NCI-H1930 (cell line): ENCODE results near the gene ECHDC3.

Source experiments
- DNase-seq, 2 experiments: peaks; one replicate each; lab custom pipeline; 2025; lab: John Stamatoyannopoulos, UW

Gene ECHDC3

DNA sequence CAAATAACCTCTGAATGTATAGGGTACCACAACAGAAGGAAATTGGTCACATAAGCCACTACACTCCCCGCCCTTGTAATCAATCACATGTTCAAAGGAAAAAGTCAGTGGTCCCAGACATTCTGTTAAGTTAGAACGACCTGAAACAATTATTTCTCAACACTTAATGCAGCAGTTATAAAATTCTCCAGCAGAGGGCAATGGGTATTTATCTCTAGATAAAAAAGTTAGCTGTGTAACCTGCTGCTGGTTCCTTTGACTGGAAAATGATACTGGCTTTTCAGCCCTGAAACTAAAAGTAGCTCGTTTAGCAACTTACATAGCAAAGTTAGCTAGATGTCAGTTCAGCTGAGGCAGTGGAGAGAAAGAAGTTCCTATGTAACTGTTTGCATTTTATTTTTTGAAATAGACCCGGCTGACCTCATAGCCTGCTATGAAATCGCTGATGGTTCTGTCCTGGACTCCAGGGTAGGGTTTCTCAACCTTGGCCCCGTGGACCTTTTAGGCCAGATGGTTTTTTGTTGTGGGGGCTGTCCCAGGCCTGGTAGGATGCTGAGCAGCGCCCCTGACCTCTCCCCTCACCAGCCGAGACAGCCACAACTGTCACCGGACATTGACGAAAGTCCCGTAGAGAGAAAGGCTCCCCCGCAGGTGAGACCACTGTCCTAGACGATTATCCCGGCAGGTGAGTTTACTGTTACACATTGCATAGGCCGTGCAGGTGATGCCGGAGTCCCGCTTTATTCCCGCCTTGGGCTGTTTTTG lies 40.8 kb downstream of the ECHDC3 start:
- no peak for DNase-seq

DNA sequence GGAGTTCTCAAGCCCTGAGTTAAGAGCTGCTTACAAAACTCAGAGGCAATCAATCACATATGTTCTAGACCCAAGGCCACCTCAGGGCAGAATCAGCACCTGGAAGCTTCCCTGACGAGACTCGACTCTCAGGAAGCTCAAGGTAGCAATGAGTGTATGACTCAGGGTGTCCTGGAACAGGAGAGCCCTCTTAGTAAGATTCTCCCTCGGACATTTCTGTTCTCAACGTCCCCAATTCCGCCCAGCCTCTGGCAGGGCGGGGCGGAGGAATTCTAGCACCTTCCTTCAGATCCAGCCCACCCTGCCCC lies 41.3 kb downstream of the ECHDC3 start:
- no peak for DNase-seq

GRCh38 chr10:11787374-11787773 lies 45.2 kb downstream of the ECHDC3 start:
- no peak for DNase-seq

- DNase-seq, result no peak
Observed at GRCh38 chr10:11787846-11788245, 45.7 kb downstream of the ECHDC3 start.

DNA sequence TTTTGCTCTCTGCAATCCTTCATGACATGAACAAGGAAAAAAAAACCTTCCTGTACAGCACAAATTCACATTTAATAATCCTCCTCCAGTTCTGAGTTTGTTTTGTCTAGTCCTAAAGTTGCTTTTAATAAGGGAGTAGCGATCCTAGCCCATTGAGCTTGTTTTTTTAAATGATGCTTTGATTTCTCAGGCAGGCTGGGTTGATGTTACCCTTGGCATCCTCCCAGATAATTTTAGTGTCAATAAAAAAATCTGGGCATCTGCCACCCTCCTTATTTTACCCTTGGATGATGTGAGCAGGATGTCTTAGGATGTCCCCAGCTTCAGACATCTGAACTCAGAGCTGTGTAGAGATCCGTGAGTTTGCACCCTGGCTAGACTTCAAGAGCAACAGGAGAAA lies 47.1 kb downstream of the ECHDC3 start:
- DNase-seq, result no peak

DNA sequence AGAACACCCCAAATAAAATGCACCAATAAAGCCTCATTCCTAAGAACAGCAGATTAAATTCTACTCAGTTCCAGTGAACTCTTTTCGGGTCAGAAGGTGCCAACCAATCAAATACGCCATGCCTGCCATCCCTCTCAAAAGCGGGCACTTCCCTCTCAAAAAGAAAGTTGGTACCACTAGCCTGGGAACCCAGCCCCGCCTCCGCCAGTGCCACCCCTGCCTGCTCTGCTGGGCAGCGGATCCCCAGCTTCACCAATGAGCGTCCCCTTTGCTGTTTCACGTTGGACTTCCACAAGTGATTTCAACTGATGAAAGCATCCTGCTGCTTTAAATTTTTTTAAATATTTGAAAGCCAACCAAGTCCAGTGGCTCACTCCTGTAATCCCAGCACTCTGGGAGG lies 47.8 kb downstream of the ECHDC3 start:
- DNase-seq, result no peak

GRCh38 chr10:11793762-11794479 lies 51.7 kb downstream of the ECHDC3 start:
- DNase-seq, result no peak

DNA sequence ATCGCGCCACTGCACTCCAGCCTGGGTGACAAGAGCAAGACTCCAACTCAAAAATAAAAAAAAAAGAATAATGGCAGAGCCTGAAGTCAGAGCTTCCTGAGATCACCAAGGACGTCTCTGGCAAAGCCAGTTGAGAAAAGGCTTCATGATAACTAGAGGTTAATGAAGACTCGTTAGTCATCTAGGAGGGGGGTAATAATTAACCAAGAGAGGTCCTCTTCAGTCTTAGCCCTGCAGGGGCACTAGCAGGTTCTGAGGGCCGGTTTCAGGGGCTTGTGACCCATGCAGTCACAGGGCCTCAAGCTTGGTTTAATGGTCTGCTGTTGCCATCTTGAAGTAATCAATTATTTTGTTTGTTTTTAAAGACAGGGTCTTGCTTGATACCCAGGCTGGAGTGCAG lies 52.4 kb downstream of the ECHDC3 start:
- no peak for DNase-seq

DNA sequence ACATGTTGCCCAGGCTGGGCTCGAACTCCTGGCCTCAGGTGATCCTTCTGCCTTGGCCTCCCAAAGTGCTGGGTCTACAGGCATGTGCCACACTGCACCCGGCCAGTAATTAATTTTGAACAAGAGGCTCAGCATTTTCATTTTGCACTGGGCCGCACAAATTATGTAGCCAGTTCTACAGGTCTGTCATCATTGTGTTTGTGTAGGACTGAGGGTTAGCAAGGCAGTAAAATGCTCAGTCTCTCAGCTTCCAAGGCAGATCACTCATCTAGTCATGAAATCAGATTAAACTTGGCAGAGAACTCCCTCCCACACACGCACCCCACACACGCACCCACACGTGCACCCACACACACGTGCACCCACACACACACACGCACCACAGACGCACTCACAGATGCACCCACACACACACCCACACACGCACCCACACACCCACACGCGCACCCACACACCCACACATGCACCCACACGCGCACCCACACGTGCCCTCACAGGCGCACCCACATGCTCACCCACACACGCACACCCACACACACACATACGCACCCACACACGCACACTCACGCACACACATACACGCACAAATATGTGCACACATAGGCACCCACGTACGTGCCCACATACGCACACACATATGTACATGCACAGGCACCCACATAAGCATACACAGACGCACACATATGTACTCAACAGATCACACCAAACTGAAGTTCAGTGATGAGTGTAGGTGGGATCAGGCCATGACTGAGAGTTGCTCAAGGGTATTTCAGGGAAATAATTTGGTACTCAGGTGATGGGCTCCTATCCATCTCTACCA lies 53.1 kb downstream of the ECHDC3 start:
- no peak for DNase-seq

GRCh38 chr10:11796474-11796873 lies 54.3 kb downstream of the ECHDC3 start:
- DNase-seq, result no peak

GRCh38 chr10:11797281-11797680 lies 55.1 kb downstream of the ECHDC3 start:
- no peak for DNase-seq

- DNase-seq, result no peak
Observed at GRCh38 chr10:11797847-11798633, 55.9 kb downstream of the ECHDC3 start.

- no peak for DNase-seq
Observed at GRCh38 chr10:11798845-11799735, 56.9 kb downstream of the ECHDC3 start.

GRCh38 chr10:11799736-11800080 lies 57.5 kb downstream of the ECHDC3 start:
- no peak for DNase-seq

- DNase-seq, result no peak
Observed at GRCh38 chr10:11804336-11804735, 62.2 kb downstream of the ECHDC3 start.

DNA sequence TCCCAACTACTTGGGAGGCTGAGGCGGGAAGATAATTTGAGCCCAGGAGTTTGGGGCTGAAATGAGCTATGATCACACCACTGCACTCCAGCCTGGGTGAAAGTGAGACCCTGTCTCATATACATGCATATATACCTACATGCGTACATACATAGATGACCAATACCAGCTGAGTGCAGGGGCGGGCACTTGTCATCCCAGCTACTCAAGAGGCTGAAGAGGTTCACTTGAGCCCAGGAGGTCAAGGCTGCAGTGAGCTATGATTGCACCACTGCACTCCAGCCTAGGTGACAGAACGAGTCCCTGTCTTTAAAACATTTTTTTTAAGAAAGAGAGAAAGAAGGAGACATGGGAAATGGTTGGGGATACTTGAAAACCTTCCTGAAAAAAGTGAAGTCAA lies 63.6 kb downstream of the ECHDC3 start:
- DNase-seq, result no peak

DNA sequence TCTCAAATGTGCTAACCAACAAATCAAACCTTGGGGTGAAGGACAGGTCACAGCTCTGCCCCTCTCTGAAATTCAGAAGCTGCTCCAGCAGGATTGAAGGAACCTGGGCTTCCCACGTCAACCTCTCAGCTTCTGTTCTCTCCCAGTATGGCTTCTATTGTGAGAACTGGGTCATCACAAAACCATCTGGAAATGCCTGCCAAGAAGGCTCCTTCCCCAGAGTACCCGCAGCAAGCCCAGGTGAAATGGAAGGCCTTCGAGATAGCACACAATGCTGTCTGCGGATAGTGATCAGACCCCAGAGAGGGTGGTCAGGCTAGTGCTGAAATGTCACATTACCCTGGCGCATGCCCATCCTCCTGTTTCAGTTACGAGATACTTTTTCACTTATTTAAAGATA lies 64.5 kb downstream of the ECHDC3 start:
- DNase-seq, result no peak

- DNase-seq, result no peak
Observed at GRCh38 chr10:11808808-11809207, 66.6 kb downstream of the ECHDC3 start.

DNA sequence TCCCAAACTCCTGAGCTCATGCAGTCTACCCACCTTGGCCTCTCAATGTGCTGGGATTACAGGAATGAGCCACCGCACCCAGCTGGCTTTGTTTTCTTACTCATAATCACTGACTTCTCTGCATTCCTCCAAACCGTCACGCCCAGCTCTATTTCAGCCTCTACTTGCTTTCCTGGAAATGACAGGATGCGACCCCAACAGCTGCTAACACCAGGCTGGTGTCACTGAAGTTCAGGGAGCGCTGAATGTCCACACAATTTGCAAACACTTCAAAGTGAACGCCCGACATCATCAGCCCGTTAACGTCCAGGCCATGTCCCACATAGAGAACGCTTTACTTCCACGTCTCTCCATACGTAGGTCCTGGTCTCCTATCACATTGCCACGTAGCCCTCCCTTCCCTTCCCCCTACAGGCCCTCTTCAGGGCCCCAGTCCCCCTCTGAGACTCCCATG lies 68.2 kb downstream of the ECHDC3 start:
- no peak for DNase-seq

DNA sequence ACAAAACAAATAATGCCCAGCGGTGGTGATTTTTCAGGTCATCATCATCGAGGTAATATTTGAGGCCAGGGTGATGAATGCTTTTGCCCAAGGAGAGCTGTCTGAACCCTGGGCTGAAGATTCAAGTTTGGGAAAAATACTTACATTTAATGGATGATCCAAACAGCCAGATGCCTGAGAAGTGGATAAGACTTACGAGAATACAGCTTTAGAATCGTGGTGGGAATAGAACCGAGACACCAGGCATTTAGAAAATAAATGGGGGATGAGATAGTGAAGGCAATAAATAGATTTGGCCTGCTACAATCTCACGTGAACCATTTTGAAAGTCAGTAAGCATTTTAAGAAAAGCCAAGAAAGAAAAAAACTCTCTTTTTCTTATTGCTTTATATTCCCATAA lies 68.8 kb downstream of the ECHDC3 start:
- no peak for DNase-seq

DNA sequence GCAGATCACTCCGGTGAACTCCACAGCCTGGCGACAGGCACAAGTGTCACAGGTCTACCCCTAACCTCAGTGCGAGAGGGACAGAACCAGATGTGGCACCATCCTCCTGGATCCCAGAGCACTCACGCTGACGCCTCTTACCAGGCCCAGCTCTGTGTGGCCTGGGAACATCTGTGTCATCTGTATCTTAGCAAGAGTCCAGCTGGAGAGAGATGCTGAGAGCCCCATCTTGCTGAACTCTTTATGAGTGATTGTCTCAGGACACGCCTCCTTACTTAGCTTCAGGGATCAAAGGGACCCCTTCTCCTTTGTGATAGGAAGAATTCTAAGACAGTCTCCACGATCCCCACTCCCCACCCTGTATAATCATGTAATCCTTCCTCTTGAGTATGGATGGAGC lies 71.0 kb downstream of the ECHDC3 start:
- DNase-seq, result no peak
